IMR-90 (cell line): ENCODE measurements around the gene BTBD10. TPM values are rescaled to one million over a fixed set of nuclear protein-coding genes. Genes with fewer than 3 reads are reported as not detected.

Source experiments
- ATAC-seq: fragments of 200-7000 bp; cut with Tn5 transposase; 2 replicates; pipeline ENCODE4 v1.9.1; 2020; ENCODE audit warnings: low read depth, mild to moderate bottlenecking, moderate library complexity
- BruUV-seq: library from RNA; stranded (reverse); fragments of 400-500 nt; replicated peaks from 2 replicates; lab custom pipeline; 2021; lab: Mats Ljungman, UMichigan
- CTCF ChIA-PET: fragments of 300-600 bp; formaldehyde crosslinking; extraction: SDS; loops from one replicate; lab custom pipeline; 2021; ENCODE audit warnings: antibody characterized with exemption; lab: Yijun Ruan, JAX
- POLR2A ChIA-PET: fragments of 300-600 bp; sonication (Branson Sonifier 250); formaldehyde crosslinking; loops from one replicate; lab custom pipeline; 2022; ENCODE audit warnings: antibody characterized with exemption; ENCODE audit not compliant: unreplicated experiment; lab: Charles Lee
- DNase-seq: peaks from one replicate; pipeline ENCODE4 v3.0.0; 2013
- H2AFZ ChIP-seq: replicated peaks from 2 replicates; pipeline ENCODE3; 2013; ENCODE audit warnings: low read length, mild to moderate bottlenecking; ENCODE audit not compliant: poor library complexity
- H2AK5ac ChIP-seq: 2 replicates; pipeline ENCODE4 v1.6.1; 2013; ENCODE audit warnings: low read depth, low read length, inconsistent platforms
- H2AK9ac ChIP-seq: replicated peaks from 2 replicates; pipeline ENCODE3; 2013; ENCODE audit warnings: mild to moderate bottlenecking, low read depth, low read length, moderate library complexity; ENCODE audit not compliant: poor library complexity
- H2BK120ac ChIP-seq: 2 replicates; pipeline ENCODE4 v1.6.1; 2013; ENCODE audit warnings: low read depth, low read length, inconsistent platforms
- H2BK15ac ChIP-seq: 3 replicates; pipeline ENCODE4 v1.6.1; 2013; ENCODE audit warnings: low read depth, low read length, inconsistent platforms
- H2BK20ac ChIP-seq: 2 replicates; pipeline ENCODE4 v1.6.1; 2013; ENCODE audit warnings: low read depth, mild to moderate bottlenecking, inconsistent platforms, low read length, moderate library complexity
- H2BK5ac ChIP-seq: 2 replicates; pipeline ENCODE4 v1.6.1; 2013; ENCODE audit warnings: mild to moderate bottlenecking, low read depth, low read length, inconsistent platforms; ENCODE audit not compliant: poor library complexity, severe bottlenecking
- H3K14ac ChIP-seq: replicated peaks from 2 replicates; pipeline ENCODE4 v1.6.1; 2013; ENCODE audit warnings: low read depth, low read length, inconsistent platforms
- H3K18ac ChIP-seq: 2 replicates; pipeline ENCODE4 v1.6.1; 2013; ENCODE audit warnings: low read depth, low read length, control low read depth
- H3K23ac ChIP-seq: 2 replicates; pipeline ENCODE4 v1.6.1; 2013; ENCODE audit warnings: low read depth, low read length, inconsistent platforms
- H3K27ac ChIP-seq: 2 replicates; pipeline ENCODE4 v1.5.1; 2013; ENCODE audit warnings: mild to moderate bottlenecking, control low read depth, low read length; ENCODE audit not compliant: insufficient read depth
- H3K27me3 ChIP-seq: 2 replicates; pipeline ENCODE4 v1.6.1; 2013; ENCODE audit warnings: low read length; ENCODE audit not compliant: control insufficient read depth, insufficient read depth
- H3K36me3 ChIP-seq: 2 replicates; pipeline ENCODE4 v1.6.1; 2013; ENCODE audit warnings: low read length, mixed read lengths; ENCODE audit not compliant: control insufficient read depth, insufficient read depth
- H3K4ac ChIP-seq: 2 replicates; pipeline ENCODE4 v1.6.1; 2013; ENCODE audit warnings: low read depth, low read length, inconsistent platforms
- H3K4me1 ChIP-seq: 2 replicates; pipeline ENCODE4 v1.6.1; 2013; ENCODE audit warnings: low read length, mixed read lengths; ENCODE audit not compliant: control insufficient read depth, insufficient read depth
- H3K4me2 ChIP-seq: 2 replicates; pipeline ENCODE4 v1.6.1; 2013; ENCODE audit warnings: low read depth, mild to moderate bottlenecking, control low read depth, low read length, moderate library complexity
- H3K4me3 ChIP-seq: 2 replicates; pipeline ENCODE4 v1.5.1; 2013; ENCODE audit warnings: low read depth, mild to moderate bottlenecking, control low read depth, low read length, moderate library complexity; ENCODE audit not compliant: insufficient read depth
- H3K56ac ChIP-seq: 2 replicates; pipeline ENCODE4 v1.6.1; 2013; ENCODE audit warnings: low read length, inconsistent platforms; ENCODE audit not compliant: insufficient read depth; ENCODE audit errors: extremely low read depth
- H3K79me1 ChIP-seq, 2 experiments: 2 replicates each; pipeline ENCODE4 v1.6.1; 2013; ENCODE audit warnings: low read length in 2 of 2, inconsistent platforms in 1 of 2, low read depth in 1 of 2
- H3K9ac ChIP-seq: 2 replicates; pipeline ENCODE4 v1.6.1; 2013; ENCODE audit warnings: low read depth, low read length, control low read depth
- H3K9me1 ChIP-seq: 2 replicates; pipeline ENCODE4 v1.6.1; 2013; ENCODE audit warnings: low read length, inconsistent platforms; ENCODE audit not compliant: insufficient read depth
- H3K9me3 ChIP-seq: 2 replicates; pipeline ENCODE4 v1.6.1; 2013; ENCODE audit warnings: low read length; ENCODE audit not compliant: control insufficient read depth, insufficient read depth
- H4K20me1 ChIP-seq: 2 replicates; pipeline ENCODE4 v1.6.1; 2013; ENCODE audit warnings: low read length, inconsistent platforms; ENCODE audit not compliant: insufficient read depth
- H4K5ac ChIP-seq: 2 replicates; pipeline ENCODE4 v1.6.1; 2013; ENCODE audit warnings: mild to moderate bottlenecking, low read depth, low read length, control low read depth
- H4K8ac ChIP-seq, 2 experiments: 2 replicates each; pipeline ENCODE4 v1.6.1; 2013; ENCODE audit warnings: low read depth in 2 of 2, low read length in 2 of 2, control low read depth in 1 of 2, inconsistent platforms in 1 of 2
- H4K91ac ChIP-seq: 2 replicates; pipeline ENCODE4 v1.6.1; 2013; ENCODE audit warnings: low read depth, low read length, inconsistent platforms; ENCODE audit not compliant: insufficient read depth
- BHLHE40 ChIP-seq: fragments of 150-350 bp; IDR thresholded peaks from 2 replicates; pipeline ENCODE4 v1.6.1; 2016; ENCODE audit warnings: mild to moderate bottlenecking, low read depth, low read length
- CHD1 ChIP-seq: IDR thresholded peaks from 2 replicates; pipeline ENCODE4 v1.6.1; 2012; ENCODE audit warnings: low read depth, low read length, improper control_type of control experiment
- FOS ChIP-seq: fragments of 150-350 bp; IDR thresholded peaks from 2 replicates; pipeline ENCODE4 v1.6.1; 2016; ENCODE audit warnings: low read depth, low read length
- MAZ ChIP-seq: IDR thresholded peaks from 2 replicates; pipeline ENCODE4 v1.6.1; 2012; ENCODE audit warnings: low read depth, mild to moderate bottlenecking, low read length, improper control_type of control experiment, moderate library complexity, borderline replicate concordance
- NFE2L2 ChIP-seq: fragments of 150-350 bp; IDR thresholded peaks from 2 replicates; pipeline ENCODE4 v1.6.1; 2016; ENCODE audit warnings: low read depth, mild to moderate bottlenecking, low read length
- POLR2A ChIP-seq: IDR thresholded peaks from 2 replicates; pipeline ENCODE4 v1.6.1; 2012; ENCODE audit warnings: mild to moderate bottlenecking, low read depth, low read length
- WGBS, 2 experiments: methylation state at CpG; one replicate each; pipeline versions ENCODE4 v1.1.5 to v1.1.7; 2013; ENCODE audit warnings: missing lambda C conversion rate in 2 of 2; ENCODE audit not compliant: insufficient read length in 1 of 2; ENCODE audit errors: extremely low coverage in 2 of 2; 5-methylcytosine and 5-hydroxymethylcytosine counted together
- dilution Hi-C: fragments of 300-500 bp; cut with HindIII; formaldehyde crosslinking; loops from one replicate; pipeline ENCODE4 v1.14.3; 2018; ENCODE audit warnings: low sequenced_read_pairs; ENCODE audit not compliant: unreplicated experiment
- in situ Hi-C: fragments of 300-500 bp; cut with MboI; formaldehyde crosslinking; loops from 3 replicates; pipeline ENCODE4 v1.14.3; 2019; ENCODE audit warnings: low sequenced_read_pairs, inconsistent platforms, mixed read lengths
- intact Hi-C: fragments of 100-400 bp; cut with micrococcal nuclease; formaldehyde crosslinking; loops from 2 replicates; pipeline ENCODE4 v1.10.0; 2022
- polyA plus RNA-seq, 3 experiments: library from polyadenylated mRNA; depleted of rRNA; stranded (reverse); fragments of >200 nt; gene quantifications; 2 replicates each; pipeline ENCODE4 v1.2.3, GENCODE V29; 2012; ENCODE audit warnings: low replicate concordance in 1 of 3
- total RNA-seq: library from RNA; depleted of rRNA; stranded (reverse); fragments of >200 nt; gene quantifications from 2 replicates; pipeline ENCODE4 v1.2.3, GENCODE V29; 2012
- TF ChIP-seq, protein P1 (sequence below): conservative IDR thresholded peaks from 2 replicates; pipeline ENCODE4 v1.5.1; 2012; ENCODE audit warnings: mild to moderate bottlenecking, low read depth, low read length, improper control_type of control experiment
- TF ChIP-seq, protein P2 (sequence below): fragments of 150-350 bp; IDR thresholded peaks from 2 replicates; pipeline ENCODE4 v1.6.1; 2016; ENCODE audit warnings: low read depth, mild to moderate bottlenecking, low read length, moderate library complexity, borderline replicate concordance

Gene BTBD10
- total and polyA plus RNA-seq, 2 of the 4 experiments (the other 2 are of a cell fraction) = 32.5 to 59.9 TPM

DNA sequence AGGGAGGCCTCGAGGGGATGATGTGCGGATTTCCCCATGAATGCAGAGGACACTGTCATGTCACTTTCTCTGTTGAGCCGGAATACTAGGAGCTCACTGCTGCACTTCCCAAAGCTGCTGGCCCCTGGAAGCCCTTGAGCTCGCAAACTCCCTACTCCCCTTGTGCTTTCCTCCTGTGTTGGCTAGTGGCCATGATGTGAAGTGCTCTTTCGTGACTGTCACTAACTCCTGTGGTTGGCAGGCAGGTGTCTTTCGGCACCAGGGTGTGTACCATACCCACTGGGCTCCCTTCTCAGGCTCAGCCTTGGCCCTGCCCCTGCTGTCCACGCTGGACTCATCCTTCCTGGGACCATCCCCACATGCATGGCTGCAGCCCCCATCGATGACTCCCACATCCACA is 86.2 kb downstream of the BTBD10 start:
- H3K4ac ChIP-seq = no peak overlapping the region
- no peaks in the 10 kb centered on the region for H3K9me3 ChIP-seq
- in situ Hi-C loops = no loop called here
- no peak overlapping the region for H2AK9ac ChIP-seq
- H3K4me2 ChIP-seq = no peak overlapping the region
- intact Hi-C loops = no loop called here
- DNase-seq (no peak), ATAC-seq (no peak)
- dilution Hi-C loops = no loop called here
- 90% methylated on average over 4 of the region's 8 CpGs; no CpG with 5 or more reads in 1 of the 2 experiments for WGBS, 2 experiments
- H4K5ac ChIP-seq = no peak overlapping the region
- no peak overlapping the region for H2BK15ac ChIP-seq
- POLR2A ChIA-PET = no interaction called here
- H3K14ac ChIP-seq = no peak overlapping the region
- no peak overlapping the region for H4K91ac ChIP-seq
- no peaks in the 10 kb centered on the region for H3K27me3 ChIP-seq
- peaks cover 42% of the 10 kb centered on the region for H3K36me3 ChIP-seq
- H3K18ac ChIP-seq = no peak overlapping the region
- H3K9me1 ChIP-seq = peaks cover 14% of the 10 kb centered on the region; the same call in 1 of the 2 replicates
- CTCF ChIA-PET = no interaction called here
- BruUV-seq = no TSS peak
- no peak overlapping the region for H4K8ac ChIP-seq
- no peak overlapping the region for H3K23ac ChIP-seq
- H3K4me1 ChIP-seq = no peaks in the 10 kb centered on the region
- H2BK20ac ChIP-seq = no peak overlapping the region
- no peaks in the 10 kb centered on the region for H4K20me1 ChIP-seq
- no peak overlapping the region for H2BK120ac ChIP-seq
- no peak overlapping the region for H2BK5ac ChIP-seq
- no peaks in the 10 kb centered on the region for H3K79me1 ChIP-seq
- no peak overlapping the region for H3K9ac ChIP-seq
- no peak overlapping the region for H3K27ac ChIP-seq
- H2AK5ac ChIP-seq = no peak overlapping the region
- no peak overlapping the region for H3K56ac ChIP-seq
- no peak overlapping the region for H2AFZ ChIP-seq
- TF ChIP-seq, protein P1, sequence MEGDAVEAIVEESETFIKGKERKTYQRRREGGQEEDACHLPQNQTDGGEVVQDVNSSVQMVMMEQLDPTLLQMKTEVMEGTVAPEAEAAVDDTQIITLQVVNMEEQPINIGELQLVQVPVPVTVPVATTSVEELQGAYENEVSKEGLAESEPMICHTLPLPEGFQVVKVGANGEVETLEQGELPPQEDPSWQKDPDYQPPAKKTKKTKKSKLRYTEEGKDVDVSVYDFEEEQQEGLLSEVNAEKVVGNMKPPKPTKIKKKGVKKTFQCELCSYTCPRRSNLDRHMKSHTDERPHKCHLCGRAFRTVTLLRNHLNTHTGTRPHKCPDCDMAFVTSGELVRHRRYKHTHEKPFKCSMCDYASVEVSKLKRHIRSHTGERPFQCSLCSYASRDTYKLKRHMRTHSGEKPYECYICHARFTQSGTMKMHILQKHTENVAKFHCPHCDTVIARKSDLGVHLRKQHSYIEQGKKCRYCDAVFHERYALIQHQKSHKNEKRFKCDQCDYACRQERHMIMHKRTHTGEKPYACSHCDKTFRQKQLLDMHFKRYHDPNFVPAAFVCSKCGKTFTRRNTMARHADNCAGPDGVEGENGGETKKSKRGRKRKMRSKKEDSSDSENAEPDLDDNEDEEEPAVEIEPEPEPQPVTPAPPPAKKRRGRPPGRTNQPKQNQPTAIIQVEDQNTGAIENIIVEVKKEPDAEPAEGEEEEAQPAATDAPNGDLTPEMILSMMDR = no peak
- TF ChIP-seq NFE2L2 (no peak), POLR2A (no peak), CHD1 (no peak), BHLHE40 (no peak), FOS (no peak), MAZ (no peak)
- TF ChIP-seq, protein P2, sequence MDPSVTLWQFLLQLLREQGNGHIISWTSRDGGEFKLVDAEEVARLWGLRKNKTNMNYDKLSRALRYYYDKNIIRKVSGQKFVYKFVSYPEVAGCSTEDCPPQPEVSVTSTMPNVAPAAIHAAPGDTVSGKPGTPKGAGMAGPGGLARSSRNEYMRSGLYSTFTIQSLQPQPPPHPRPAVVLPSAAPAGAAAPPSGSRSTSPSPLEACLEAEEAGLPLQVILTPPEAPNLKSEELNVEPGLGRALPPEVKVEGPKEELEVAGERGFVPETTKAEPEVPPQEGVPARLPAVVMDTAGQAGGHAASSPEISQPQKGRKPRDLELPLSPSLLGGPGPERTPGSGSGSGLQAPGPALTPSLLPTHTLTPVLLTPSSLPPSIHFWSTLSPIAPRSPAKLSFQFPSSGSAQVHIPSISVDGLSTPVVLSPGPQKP = no peak
- no peak overlapping the region for H3K4me3 ChIP-seq
